HUES6 (cell line): Measurements from ENCODE around the gene ADAP1.

ENCODE experiments used
- H3K27ac ChIP-seq: 2 replicates; pipeline ENCODE4 v1.7.0; 2013; ENCODE audit warnings: low read depth, mild to moderate bottlenecking, low read length, inconsistent platforms
- H3K27me3 ChIP-seq: 2 replicates; pipeline ENCODE4 v1.6.1; 2013; ENCODE audit warnings: low read length; ENCODE audit not compliant: control insufficient read depth, insufficient read depth
- H3K36me3 ChIP-seq: 2 replicates; pipeline ENCODE4 v1.6.1; 2013; ENCODE audit warnings: low read length; ENCODE audit not compliant: control insufficient read depth, insufficient read depth
- H3K4me1 ChIP-seq: 2 replicates; pipeline ENCODE4 v1.6.1; 2013; ENCODE audit warnings: low read length; ENCODE audit not compliant: control insufficient read depth, insufficient read depth
- H3K4me3 ChIP-seq: 2 replicates; pipeline ENCODE4 v1.5.1; 2013; ENCODE audit warnings: low read depth, low read length
- H3K9ac ChIP-seq: one replicate; pipeline ENCODE4 v1.6.1; 2013; ENCODE audit warnings: mild to moderate bottlenecking, low read length
- H3K9me3 ChIP-seq: 2 replicates; pipeline ENCODE4 v1.6.1; 2013; ENCODE audit warnings: low read depth, low read length; ENCODE audit not compliant: control insufficient read depth, insufficient read depth

ADAP1 gene

GRCh38 chr7:853366-854117 is 100.9 kb downstream of the ADAP1 start:
- Histone ChIP-seq H3K27me3 (no peaks in the 10 kb centered on the region), H3K4me1 (no peaks in the 10 kb centered on the region), H3K9me3 (no peaks in the 10 kb centered on the region), H3K4me3 (no peak overlapping the region), H3K9ac (no peak overlapping the region), H3K27ac (no peak overlapping the region), H3K36me3 (peaks cover 91% of the 10 kb centered on the region)

GRCh38 chr7:851204-851603 is 103.3 kb downstream of the ADAP1 start:
- H3K9me3 ChIP-seq: no peaks in the 10 kb centered on the region
- H3K27ac ChIP-seq: no peak overlapping the region
- no peak overlapping the region for H3K4me3 ChIP-seq
- no peaks in the 10 kb centered on the region for H3K27me3 ChIP-seq
- peaks cover 78% of the 10 kb centered on the region for H3K36me3 ChIP-seq
- no peak overlapping the region for H3K9ac ChIP-seq
- no peaks in the 10 kb centered on the region for H3K4me1 ChIP-seq

- Histone ChIP-seq H3K36me3 (peaks cover 74% of the 10 kb centered on the region), H3K27ac (no peak overlapping the region)
Observed at GRCh38 chr7:849781-850180, 104.7 kb downstream of the ADAP1 start.

GRCh38 chr7:849145-849544 is 105.3 kb downstream of the ADAP1 start:
- Histone ChIP-seq H3K27me3 (no peaks in the 10 kb centered on the region), H3K4me3 (no peak overlapping the region), H3K9ac (no peak overlapping the region), H3K36me3 (peaks cover 74% of the 10 kb centered on the region), H3K27ac (no peak overlapping the region), H3K4me1 (no peaks in the 10 kb centered on the region), H3K9me3 (no peaks in the 10 kb centered on the region)

More at GRCh38 chr7:849781-850180, 104.7 kb downstream of the ADAP1 start:
- Histone ChIP-seq H3K4me1 (no peaks in the 10 kb centered on the region), H3K9me3 (no peaks in the 10 kb centered on the region), H3K9ac (no peak overlapping the region), H3K4me3 (no peak overlapping the region), H3K27me3 (no peaks in the 10 kb centered on the region)
